ENCODE measurements around the gene RIPOR1. TPM values are rescaled to one million over a fixed set of nuclear protein-coding genes. Genes with fewer than 3 reads are reported as not detected.

The RIPOR1 gene
- total and polyA plus RNA-seq, 2 experiments from 2014 or later: 7.6 to 22.4 TPM

GRCh38 chr16:67552476-67552875 is 23.8 kb downstream of the RIPOR1 start:
- TF ChIP-seq EZH2phosphoT487 (IDR thresholded peaks at IDR 0.05; ENCODE audit: unreplicated experiment) (no peak), ETS1 (IDR thresholded peaks at IDR 0.05) (no peak), CTCF (conservative IDR thresholded peaks at IDR 0.05; ENCODE audit: low read depth in 2 of 2) (no peak), CREB1 (CRISPR knock-in tag; IDR thresholded peaks at IDR 0.05; ENCODE audit: low read depth) (no peak), STAT1 (IDR thresholded peaks at IDR 0.05; ENCODE audit: unreplicated experiment) (no peak)
- TF ChIP-seq, protein P1, sequence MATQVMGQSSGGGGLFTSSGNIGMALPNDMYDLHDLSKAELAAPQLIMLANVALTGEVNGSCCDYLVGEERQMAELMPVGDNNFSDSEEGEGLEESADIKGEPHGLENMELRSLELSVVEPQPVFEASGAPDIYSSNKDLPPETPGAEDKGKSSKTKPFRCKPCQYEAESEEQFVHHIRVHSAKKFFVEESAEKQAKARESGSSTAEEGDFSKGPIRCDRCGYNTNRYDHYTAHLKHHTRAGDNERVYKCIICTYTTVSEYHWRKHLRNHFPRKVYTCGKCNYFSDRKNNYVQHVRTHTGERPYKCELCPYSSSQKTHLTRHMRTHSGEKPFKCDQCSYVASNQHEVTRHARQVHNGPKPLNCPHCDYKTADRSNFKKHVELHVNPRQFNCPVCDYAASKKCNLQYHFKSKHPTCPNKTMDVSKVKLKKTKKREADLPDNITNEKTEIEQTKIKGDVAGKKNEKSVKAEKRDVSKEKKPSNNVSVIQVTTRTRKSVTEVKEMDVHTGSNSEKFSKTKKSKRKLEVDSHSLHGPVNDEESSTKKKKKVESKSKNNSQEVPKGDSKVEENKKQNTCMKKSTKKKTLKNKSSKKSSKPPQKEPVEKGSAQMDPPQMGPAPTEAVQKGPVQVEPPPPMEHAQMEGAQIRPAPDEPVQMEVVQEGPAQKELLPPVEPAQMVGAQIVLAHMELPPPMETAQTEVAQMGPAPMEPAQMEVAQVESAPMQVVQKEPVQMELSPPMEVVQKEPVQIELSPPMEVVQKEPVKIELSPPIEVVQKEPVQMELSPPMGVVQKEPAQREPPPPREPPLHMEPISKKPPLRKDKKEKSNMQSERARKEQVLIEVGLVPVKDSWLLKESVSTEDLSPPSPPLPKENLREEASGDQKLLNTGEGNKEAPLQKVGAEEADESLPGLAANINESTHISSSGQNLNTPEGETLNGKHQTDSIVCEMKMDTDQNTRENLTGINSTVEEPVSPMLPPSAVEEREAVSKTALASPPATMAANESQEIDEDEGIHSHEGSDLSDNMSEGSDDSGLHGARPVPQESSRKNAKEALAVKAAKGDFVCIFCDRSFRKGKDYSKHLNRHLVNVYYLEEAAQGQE (IDR thresholded peaks at IDR 0.05; ENCODE audit: unreplicated experiment): no peak
- Mint-ChIP-seq H3K27ac (no peak overlapping the region), H3K4me3 (no peak overlapping the region), H3K9me3 (no peaks in the 10 kb centered on the region), H3K36me3 (ENCODE audit: low read depth) (no peaks in the 10 kb centered on the region; the same call in 2 of the 3 replicates), H3K27me3 (ENCODE audit: insufficient read depth, low read depth, poor library complexity) (peaks cover 9% of the 10 kb centered on the region), H3K4me1 (peaks cover 13% of the 10 kb centered on the region)
- Histone ChIP-seq H4K20me1 (replicated peaks; ENCODE audit: insufficient read depth) (peaks cover 9% of the 10 kb centered on the region), H3K4me3 (no peak overlapping the region), H3K9me2 (ENCODE audit: insufficient read depth) (no peaks in the 10 kb centered on the region), H2AFZ (no peak overlapping the region), H3K79me2 (replicated peaks; ENCODE audit: insufficient read depth) (peaks cover 11% of the 10 kb centered on the region; the same call in 1 of the 2 replicates), H3K36me3 (ENCODE audit: insufficient read depth) (no peaks in the 10 kb centered on the region), H3K27me3 (ENCODE audit: insufficient read depth) (no peaks in the 10 kb centered on the region), H3K27ac (ENCODE audit: low read depth) (no peak overlapping the region), H3K4me1 (ENCODE audit: insufficient read depth) (no peaks in the 10 kb centered on the region), H3K4me2 (no peak overlapping the region), H3F3A (replicated peaks; ENCODE audit: low read depth) (no peaks in the 10 kb centered on the region)
- ATAC-seq: peak; percentile 39
- no peak for DNase-seq (ENCODE audit: low spot score)

GRCh38 chr16:67555795-67556212 is 27.2 kb downstream of the RIPOR1 start:
- Histone ChIP-seq H3K4me3 (no peak overlapping the region), H3F3A (replicated peaks; ENCODE audit: low read depth) (0 out of 2 replicates have a peak, but pooled peaks cover under 1% of the 10 kb centered on the region), H3K27me3 (ENCODE audit: insufficient read depth) (no peaks in the 10 kb centered on the region), H3K4me1 (ENCODE audit: insufficient read depth) (peaks cover under 1% of the 10 kb centered on the region; the same call in 1 of the 2 replicates), H3K9me2 (ENCODE audit: insufficient read depth) (no peaks in the 10 kb centered on the region), H3K4me2 (no peak overlapping the region), H3K79me2 (replicated peaks; ENCODE audit: insufficient read depth) (peaks cover 42% of the 10 kb centered on the region), H3K27ac (ENCODE audit: low read depth) (no peak overlapping the region), H3K36me3 (ENCODE audit: insufficient read depth) (no peaks in the 10 kb centered on the region; the same call in 1 of the 2 replicates), H4K20me1 (replicated peaks; ENCODE audit: insufficient read depth) (peaks cover 18% of the 10 kb centered on the region), H2AFZ (no peak overlapping the region)
- H3K27ac Mint-ChIP-seq: no peak overlapping the region
- no peak overlapping the region for H3K4me3 Mint-ChIP-seq
- DNase-seq (ENCODE audit: low spot score): no peak
- no peak for ATAC-seq
- H3K27me3 Mint-ChIP-seq (ENCODE audit: insufficient read depth, low read depth, poor library complexity): peaks cover 3% of the 10 kb centered on the region
- no peaks in the 10 kb centered on the region; the same call in 2 of the 3 replicates for H3K36me3 Mint-ChIP-seq (ENCODE audit: low read depth)
- H3K4me1 Mint-ChIP-seq: peaks cover 10% of the 10 kb centered on the region; the same call in 2 of the 3 replicates
- H3K9me3 Mint-ChIP-seq: no peaks in the 10 kb centered on the region
- TF ChIP-seq JUNB (IDR thresholded peaks at IDR 0.05; ENCODE audit: unreplicated experiment) (no peak), CREB1 (CRISPR knock-in tag; IDR thresholded peaks at IDR 0.05; ENCODE audit: low read depth) (no peak), STAT1 (IDR thresholded peaks at IDR 0.05; ENCODE audit: unreplicated experiment) (no peak), ZNF331 (CRISPR knock-in tag; IDR thresholded peaks at IDR 0.05; ENCODE audit: low read depth) (no peak), EZH2phosphoT487 (IDR thresholded peaks at IDR 0.05; ENCODE audit: unreplicated experiment) (no peak), ZNF114 (CRISPR knock-in tag; IDR thresholded peaks at IDR 0.05) (no peak), POLR2AphosphoS5 (IDR thresholded peaks at IDR 0.05; ENCODE audit: low read depth) (no peak), ETS1 (IDR thresholded peaks at IDR 0.05) (no peak), EZH2 (IDR thresholded peaks at IDR 0.05; ENCODE audit: low read depth, unreplicated experiment) (no peak)
- TF ChIP-seq, protein P1 (IDR thresholded peaks at IDR 0.05; ENCODE audit: unreplicated experiment): no peak

All from GM23338 (cell line).